Activated naive CD8-positive, alpha-beta T cell treated with anti-CD3 and anti-CD28 coated beads, Interleukin-2, amount 50 U/mL, for 24 hours (primary cell): ENCODE measurements around the gene CFAP298.

Experiments
- ATAC-seq: fragments of 150-1000 bp; cut with Tn5 transposase; one replicate; pipeline ENCODE4 v1.10.0; 2021
- DNase-seq: peaks from one replicate; pipeline ENCODE4 v3.0.0; 2021
- H3K27ac Mint-ChIP-seq: one replicate; pipeline ENCODE4 v1.8.0; 2021; ENCODE audit warnings: mild to moderate bottlenecking, mixed read lengths
- H3K27me3 Mint-ChIP-seq: one replicate; pipeline ENCODE4 v1.8.0; 2021; ENCODE audit warnings: mixed read lengths
- H3K36me3 Mint-ChIP-seq: one replicate; pipeline ENCODE4 v1.8.0; 2021; ENCODE audit warnings: low read depth, mixed read lengths
- H3K4me1 Mint-ChIP-seq: one replicate; pipeline ENCODE4 v1.8.0; 2021; ENCODE audit warnings: mixed read lengths
- H3K4me3 Mint-ChIP-seq: one replicate; pipeline ENCODE4 v1.8.0; 2021; ENCODE audit warnings: mild to moderate bottlenecking, moderate library complexity, mixed read lengths
- H3K9me3 Mint-ChIP-seq: one replicate; pipeline ENCODE4 v1.8.0; 2021; ENCODE audit warnings: mixed read lengths

Gene CFAP298

DNA sequence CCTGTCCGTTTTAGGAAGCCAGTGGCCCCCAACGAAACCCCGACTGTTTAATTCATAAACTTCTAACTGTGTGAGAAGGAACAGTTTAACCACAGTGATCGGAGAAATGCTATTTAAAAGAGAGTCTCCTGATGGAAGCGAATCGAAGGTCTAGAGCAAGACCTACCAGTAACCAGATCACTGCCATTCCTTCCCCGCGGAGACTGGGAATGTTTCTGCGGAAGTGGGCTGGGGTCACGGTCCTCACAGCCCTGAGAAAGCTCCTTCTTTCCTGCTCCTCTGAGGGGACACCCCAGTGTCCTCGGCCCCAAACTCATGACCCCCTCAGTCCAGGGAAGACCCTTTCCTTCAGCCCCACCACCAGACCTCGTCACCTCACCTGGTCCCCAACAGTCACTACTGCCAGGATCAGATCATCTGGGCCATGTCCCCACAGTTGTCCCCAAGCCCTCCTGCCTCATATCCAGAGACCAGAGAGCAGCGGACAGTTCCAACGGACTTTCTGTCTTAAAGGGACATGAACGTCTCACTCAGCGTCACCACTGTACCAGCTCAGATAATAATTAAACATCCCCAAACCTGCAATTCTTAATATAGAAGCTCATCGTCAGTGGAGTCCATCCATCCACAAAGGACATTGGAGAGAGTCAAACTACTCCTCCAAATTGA is 27.0 kb downstream of the CFAP298 start, which contains the start of gene TCP10L:
Gene TCP10L (minus strand): TSS at position 482 of the 669 bp plus-strand sequence. CDS start 1,219 bp downstream, outside the sequence.
- Mint-ChIP-seq H3K27me3 (no peaks in the 10 kb centered on the region), H3K27ac (no peak within 1 kb of the TSS), H3K4me1 (no peaks in the 10 kb centered on the region), H3K9me3 (no peaks in the 10 kb centered on the region), H3K4me3 (no peak within 1 kb of the TSS), H3K36me3 (no peaks in the 10 kb centered on the region)
- ATAC-seq (no peak), DNase-seq (no peak)

DNA sequence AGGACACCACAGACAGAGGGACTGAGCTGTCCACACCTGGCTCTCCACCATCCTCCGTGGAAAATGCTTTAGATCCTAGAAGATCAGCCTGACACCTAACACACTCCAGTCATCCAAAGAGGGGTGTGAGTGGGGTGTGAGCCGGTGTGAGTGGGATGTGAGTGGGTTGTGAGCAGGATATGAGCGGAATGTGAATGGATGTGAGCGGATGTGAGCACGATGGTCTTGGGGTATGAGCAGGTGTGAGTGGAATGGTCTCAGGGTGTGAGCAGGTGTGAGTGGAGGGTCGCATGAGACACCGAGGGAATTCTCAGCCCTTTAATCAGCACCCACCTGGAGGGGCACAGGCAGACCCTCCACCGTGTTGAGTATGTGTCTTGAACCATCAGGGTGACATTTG is 27.7 kb downstream of the CFAP298 start:
- Mint-ChIP-seq H3K4me3 (no peak overlapping the region), H3K9me3 (no peaks in the 10 kb centered on the region), H3K4me1 (no peaks in the 10 kb centered on the region), H3K27me3 (no peaks in the 10 kb centered on the region), H3K27ac (no peak overlapping the region), H3K36me3 (no peaks in the 10 kb centered on the region)
- ATAC-seq (no peak), DNase-seq (no peak)

DNA sequence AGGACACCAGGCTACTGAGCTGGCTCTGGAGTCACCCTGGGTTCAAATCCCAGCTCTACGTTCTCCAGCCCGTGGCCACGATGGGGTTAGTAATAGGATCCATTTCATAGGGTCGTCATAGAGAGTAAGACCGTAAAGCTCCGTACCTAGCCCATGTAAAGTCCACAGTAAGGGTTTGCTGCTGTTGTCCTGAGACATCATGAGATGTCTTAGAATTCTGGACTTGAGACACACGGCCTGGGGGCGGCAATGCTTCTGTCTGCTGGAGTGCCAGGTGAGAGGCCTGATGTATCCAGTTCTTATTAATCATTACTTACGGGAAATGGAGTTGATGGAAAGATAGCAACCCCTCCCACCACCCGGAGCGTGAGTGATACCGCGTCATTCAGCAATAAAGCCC is 30.4 kb downstream of the CFAP298 start:
- H3K27me3 Mint-ChIP-seq, result no peaks in the 10 kb centered on the region
- H3K4me3 Mint-ChIP-seq, result no peak overlapping the region
- ATAC-seq (no peak), DNase-seq (no peak)
- no peak overlapping the region for H3K27ac Mint-ChIP-seq
- H3K36me3 Mint-ChIP-seq, result no peaks in the 10 kb centered on the region
- no peaks in the 10 kb centered on the region for H3K4me1 Mint-ChIP-seq
- H3K9me3 Mint-ChIP-seq, result no peaks in the 10 kb centered on the region

DNA sequence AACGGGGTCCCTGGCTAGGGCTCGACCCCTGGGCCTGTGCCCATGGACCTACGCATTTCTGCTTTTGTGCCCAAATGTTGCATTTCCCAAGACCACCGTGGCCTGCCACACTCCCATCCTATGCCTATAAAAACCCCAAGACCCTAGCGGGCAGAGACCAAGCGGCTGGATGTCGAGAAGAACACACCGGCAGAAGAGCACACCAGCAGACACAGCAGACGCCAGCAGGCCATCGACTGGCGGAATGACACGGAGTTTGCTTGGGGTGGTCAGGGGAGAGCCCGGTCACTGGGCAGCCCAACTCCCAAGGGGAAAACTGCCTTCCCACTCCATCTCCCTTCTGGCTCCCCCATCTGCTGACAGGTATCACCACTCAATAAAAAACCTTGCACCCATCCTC is 31.2 kb downstream of the CFAP298 start:
- Mint-ChIP-seq H3K27ac (no peak overlapping the region), H3K36me3 (no peaks in the 10 kb centered on the region), H3K9me3 (no peaks in the 10 kb centered on the region), H3K27me3 (no peaks in the 10 kb centered on the region), H3K4me3 (no peak overlapping the region), H3K4me1 (no peaks in the 10 kb centered on the region)
- no peak for DNase-seq
- no peak for ATAC-seq

DNA sequence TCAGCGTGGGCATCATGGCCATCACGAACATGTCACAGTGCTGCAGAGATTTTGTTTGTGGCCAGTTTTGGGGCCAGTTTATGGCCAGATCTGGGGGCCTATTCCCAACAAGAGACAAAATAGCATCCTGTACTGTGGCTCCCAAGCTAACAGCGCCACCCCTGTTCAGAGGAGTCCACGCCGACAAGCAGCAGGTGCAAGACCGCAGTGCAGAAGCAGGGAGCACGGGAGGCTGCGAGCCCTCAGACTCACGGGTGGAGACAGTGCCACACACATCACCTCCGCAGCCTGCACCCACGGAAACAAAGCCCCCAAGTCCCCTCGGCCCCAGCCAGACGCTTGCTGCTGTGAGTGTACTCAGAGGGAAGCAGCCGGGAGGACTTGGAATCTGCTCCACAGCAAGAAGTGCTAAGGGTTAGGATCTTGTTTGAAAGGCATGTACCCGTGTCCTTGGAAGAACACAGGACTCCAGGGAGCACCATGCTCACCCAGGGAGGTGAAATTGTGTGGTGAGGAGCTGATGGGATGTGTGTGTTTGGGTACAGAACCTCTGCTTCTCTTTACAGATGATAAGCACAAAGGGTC is 34.0 kb downstream of the CFAP298 start:
- DNase-seq (peak; percentile 20), ATAC-seq (peak; percentile 64)
- no peak overlapping the region for H3K27ac Mint-ChIP-seq
- H3K27me3 Mint-ChIP-seq, result no peaks in the 10 kb centered on the region
- H3K4me3 Mint-ChIP-seq, result no peak overlapping the region
- H3K4me1 Mint-ChIP-seq, result no peaks in the 10 kb centered on the region
- H3K36me3 Mint-ChIP-seq, result no peaks in the 10 kb centered on the region
- H3K9me3 Mint-ChIP-seq, result no peaks in the 10 kb centered on the region

DNA sequence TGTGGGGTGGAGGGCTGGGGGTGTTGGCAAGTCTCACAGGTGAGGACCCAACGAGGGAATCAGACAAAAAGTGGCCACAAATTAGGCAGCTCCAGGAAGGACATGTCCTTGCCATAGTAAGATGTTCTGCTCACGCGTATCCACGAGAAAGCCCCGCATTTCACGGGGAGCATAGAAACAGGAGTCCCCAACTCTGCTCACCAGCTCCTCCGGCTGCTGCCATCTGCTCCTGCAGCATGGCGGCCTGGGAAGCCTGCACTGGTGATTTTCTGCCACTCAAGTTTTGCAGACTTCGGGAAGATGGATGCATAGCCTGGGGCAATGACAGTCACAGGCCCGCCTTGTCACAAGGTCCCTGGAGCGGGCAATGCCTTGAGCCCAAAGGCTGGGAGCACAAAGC is 36.2 kb downstream of the CFAP298 start:
- no peak overlapping the region for H3K4me3 Mint-ChIP-seq
- H3K4me1 Mint-ChIP-seq, result no peaks in the 10 kb centered on the region
- DNase-seq (no peak), ATAC-seq (no peak)
- H3K27ac Mint-ChIP-seq, result no peak overlapping the region
- no peaks in the 10 kb centered on the region for H3K9me3 Mint-ChIP-seq
- H3K27me3 Mint-ChIP-seq, result no peaks in the 10 kb centered on the region
- H3K36me3 Mint-ChIP-seq, result no peaks in the 10 kb centered on the region

DNA sequence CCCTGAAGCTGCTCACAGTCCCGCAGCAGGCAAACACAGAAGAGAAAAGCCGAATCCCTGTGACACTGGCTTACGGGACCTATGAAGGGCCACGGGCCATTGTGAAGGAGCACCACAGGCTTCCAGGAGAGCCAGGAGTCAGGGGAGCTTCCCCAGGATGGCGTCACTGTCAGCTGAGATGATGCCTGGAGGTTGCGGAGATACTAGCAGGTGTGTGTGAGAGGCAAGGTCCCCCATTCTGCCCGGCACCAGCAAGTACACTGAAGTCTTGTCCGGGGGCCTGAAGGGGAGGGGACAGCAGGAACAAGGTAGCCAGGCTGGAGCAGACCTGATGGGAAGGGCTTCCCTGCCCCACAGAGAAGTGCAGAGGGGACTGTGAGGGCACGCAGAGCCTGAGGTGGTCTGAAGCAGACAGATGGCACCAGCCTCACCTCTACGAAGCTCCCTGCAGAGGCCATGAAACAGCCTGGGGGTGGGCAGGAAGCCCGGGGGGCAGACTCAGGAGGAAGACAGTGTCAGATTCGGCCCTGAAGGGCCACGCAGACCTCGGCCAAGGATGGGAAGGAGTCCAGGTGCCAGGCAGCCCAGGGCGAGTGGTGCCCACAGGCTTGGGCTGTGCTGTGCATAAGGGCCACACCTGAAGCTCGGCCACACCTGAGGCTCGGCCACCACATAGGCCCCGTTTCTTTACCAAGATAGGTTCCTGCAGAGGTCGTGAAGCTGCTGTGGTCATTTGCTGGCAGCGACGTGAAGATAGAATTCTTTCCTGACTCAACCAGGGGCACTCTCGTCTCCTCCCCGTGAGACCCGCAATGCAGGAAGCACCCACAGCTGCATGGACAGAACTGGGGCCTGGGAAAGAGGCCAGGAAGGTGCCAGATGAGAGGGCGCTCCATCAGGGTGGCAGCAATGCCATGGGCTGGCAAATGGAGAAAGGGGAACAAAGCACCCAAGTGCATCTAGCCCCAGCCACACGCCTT is 36.9 kb downstream of the CFAP298 start:
- no peaks in the 10 kb centered on the region for H3K36me3 Mint-ChIP-seq
- H3K9me3 Mint-ChIP-seq, result no peaks in the 10 kb centered on the region
- peak; percentile 9 for ATAC-seq

DNA sequence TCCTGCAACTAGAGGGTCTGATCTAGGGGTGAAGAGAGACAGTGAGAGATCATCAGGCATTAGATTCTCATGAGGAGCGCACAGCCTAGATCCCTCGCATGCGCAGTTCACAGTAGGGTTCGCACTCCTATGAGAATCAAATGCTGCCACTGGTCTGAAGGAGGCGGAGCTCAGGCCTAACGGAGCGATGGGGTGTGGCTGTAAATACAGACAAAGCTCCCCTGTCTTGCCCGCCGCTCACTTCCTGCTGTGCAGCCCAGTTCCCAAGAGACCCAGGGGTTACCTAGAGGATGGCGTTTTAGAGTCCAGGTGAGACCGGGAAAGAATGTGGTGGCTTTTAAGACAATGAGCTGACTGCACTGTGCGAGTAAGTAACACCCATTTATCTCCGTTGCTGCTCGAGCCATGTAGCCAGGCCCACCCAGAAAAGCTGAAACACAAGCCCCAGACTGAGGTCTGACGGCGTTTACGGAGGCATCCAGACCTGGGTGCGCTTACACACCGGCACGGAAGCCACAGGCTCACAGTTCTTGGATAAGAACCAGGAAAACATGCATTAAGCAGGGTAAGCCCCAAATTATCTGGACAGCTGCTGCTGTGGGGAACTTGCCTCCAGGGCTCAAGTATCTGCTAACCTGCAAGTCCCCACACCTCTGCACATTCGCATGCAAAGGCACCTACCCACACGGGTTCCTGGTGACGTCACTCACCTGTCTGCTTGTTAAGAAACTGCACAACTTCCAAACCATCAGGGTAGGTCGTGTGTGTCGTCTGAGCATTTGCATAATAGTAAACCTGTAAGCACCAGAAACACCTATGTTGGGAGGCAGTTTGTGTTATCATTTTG is 39.4 kb downstream of the CFAP298 start:
- no peaks in the 10 kb centered on the region for H3K36me3 Mint-ChIP-seq
- DNase-seq, result no peak
- H3K4me1 Mint-ChIP-seq, result peaks cover 21% of the 10 kb centered on the region
- H3K27me3 Mint-ChIP-seq, result no peaks in the 10 kb centered on the region
- no peak for ATAC-seq
- H3K27ac Mint-ChIP-seq, result no peak overlapping the region
- no peak overlapping the region for H3K4me3 Mint-ChIP-seq
- no peaks in the 10 kb centered on the region for H3K9me3 Mint-ChIP-seq

More for the DNA sequence above, 36.9 kb downstream of the CFAP298 start:
- H3K27me3 Mint-ChIP-seq, result no peaks in the 10 kb centered on the region
- no peak for DNase-seq
- H3K27ac Mint-ChIP-seq, result no peak overlapping the region
- peaks cover 5% of the 10 kb centered on the region for H3K4me1 Mint-ChIP-seq
- H3K4me3 Mint-ChIP-seq, result no peak overlapping the region

DNA sequence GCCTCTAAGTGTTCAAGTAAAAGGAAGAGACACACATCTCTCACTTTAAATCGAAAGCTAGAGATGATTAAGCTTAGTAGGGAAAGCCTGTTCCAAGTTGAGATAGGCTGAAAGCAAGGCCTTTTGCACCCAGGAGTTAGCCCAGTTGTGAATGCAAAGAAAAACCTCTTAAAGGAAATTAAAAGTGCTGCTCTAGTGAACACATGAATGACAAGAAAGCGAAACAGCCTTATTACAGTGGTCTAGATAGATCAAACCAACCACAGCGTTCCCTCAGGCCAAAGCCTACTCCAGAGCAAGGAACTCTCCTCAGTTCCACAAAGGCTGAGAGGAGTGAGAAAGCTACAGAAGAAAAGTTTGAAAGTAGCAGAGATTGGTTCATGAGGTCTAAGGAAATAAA is 41.7 kb downstream of the CFAP298 start:
- ATAC-seq (no peak), DNase-seq (no peak)
- Mint-ChIP-seq H3K4me1 (peaks cover 21% of the 10 kb centered on the region), H3K4me3 (peak overlapping the region; percentile 21), H3K36me3 (no peaks in the 10 kb centered on the region), H3K27me3 (no peaks in the 10 kb centered on the region), H3K9me3 (peaks cover under 1% of the 10 kb centered on the region), H3K27ac (no peak overlapping the region)

DNA sequence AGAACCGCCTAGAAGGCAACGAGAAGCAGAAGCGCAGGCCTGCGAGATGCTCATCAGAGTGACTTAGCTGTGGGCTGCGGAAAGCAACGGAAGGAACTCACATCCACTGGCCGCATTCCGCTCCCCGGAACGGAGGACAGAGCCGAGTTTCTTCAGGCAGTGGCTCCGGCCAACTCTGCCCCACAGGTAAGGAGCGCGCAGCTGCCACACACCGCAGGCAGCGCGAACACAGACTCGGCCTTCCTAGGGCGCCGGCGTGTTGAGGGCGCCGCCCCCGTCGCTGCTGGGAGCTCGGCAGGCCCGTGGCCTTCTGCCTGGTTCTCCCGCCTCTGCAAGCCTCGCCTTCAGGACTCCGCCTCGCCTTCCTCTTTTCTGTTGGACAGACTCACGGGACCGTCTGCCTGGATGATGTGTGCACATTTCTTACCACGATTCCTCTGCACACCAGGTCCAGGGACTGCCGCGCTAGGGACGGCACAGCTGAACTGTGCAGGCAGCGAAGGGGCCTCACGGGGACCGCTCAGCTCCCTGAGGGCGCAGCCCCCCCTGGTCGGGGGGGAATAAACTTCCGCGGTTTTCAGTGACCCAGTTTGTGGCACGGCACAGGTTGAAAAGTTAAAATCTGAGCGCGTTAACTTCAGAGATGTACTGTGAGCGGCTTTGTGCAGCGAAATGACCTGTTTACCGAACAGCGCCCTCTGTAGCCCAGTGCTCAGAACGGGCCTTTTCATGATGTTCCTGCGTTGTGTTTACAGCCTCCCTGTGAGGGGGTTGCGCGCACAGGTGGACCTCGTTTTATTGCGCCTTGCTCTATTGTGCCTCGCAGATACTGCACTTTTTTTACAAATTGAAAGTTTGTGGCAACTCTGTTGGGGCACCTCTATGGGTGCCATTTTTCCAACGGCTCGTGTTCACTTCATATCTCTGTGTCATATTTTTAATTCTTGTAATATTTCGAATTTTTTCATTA is 42.6 kb downstream of the CFAP298 start:
- Mint-ChIP-seq H3K27ac (peak overlapping the region; percentile 81), H3K9me3 (peaks cover 10% of the 10 kb centered on the region), H3K27me3 (no peaks in the 10 kb centered on the region), H3K4me1 (peaks cover 21% of the 10 kb centered on the region), H3K36me3 (peaks cover 5% of the 10 kb centered on the region), H3K4me3 (peak overlapping the region; percentile 85)
- DNase-seq (peak; percentile 83), ATAC-seq (peak; percentile 93)

DNA sequence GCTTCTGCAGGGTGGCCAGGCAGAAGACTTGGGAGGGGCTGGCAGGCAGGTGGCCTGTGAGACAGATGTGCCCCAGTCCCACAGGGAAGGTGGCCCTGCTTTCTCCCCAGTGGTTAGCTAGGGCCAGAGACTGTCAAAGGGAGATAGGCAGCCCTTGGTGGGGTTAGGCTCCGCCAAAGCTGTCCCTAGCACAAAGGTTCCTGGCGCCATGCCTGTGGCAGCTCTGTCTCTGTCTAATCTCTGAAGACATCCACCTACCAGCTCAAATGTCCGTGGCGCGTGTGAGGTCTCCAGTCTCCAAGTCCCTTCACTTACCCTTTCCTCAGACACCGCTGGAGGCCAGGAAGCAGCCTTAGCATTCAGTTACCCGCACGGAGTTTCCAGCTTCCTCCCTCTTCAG is 44.6 kb downstream of the CFAP298 start:
- Mint-ChIP-seq H3K27me3 (no peaks in the 10 kb centered on the region), H3K4me1 (peaks cover 21% of the 10 kb centered on the region), H3K4me3 (no peak overlapping the region), H3K27ac (no peak overlapping the region), H3K36me3 (peaks cover 5% of the 10 kb centered on the region), H3K9me3 (peaks cover 12% of the 10 kb centered on the region)
- ATAC-seq (no peak), DNase-seq (no peak)

DNA sequence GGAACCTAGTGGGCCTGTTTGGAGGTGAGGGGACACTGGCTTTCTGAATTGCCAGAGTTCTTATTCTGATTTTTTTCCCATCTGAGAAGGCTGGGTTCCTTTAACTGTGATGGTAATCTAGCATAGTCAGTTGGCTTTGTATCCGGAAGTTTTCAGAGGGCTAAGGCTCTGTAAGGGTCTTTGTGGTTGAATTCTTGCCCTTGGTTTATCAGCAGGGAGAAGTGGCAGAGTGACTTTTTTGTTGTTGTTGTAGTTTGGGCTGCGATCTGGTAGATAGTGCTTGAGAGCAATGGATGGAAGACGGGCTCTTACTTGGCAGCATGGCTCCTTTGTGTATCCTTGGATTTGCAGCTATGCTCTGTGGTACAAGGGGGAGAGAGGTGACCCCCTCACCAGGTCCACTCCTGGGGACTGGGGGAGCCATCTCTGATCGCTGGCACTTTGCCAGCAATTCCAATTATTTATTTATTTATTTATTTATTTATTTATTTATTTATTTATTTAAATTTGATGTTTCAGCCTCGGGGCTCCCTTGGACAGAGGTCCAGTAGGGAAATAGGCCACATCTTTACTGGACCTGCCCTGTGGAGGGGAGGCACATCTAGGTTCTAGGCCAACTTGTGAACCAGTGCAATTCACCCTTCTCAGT is 45.3 kb downstream of the CFAP298 start:
- Mint-ChIP-seq H3K36me3 (peaks cover 5% of the 10 kb centered on the region), H3K4me1 (peaks cover 26% of the 10 kb centered on the region), H3K9me3 (peaks cover 12% of the 10 kb centered on the region), H3K27ac (no peak overlapping the region), H3K4me3 (no peak overlapping the region), H3K27me3 (no peaks in the 10 kb centered on the region)
- DNase-seq (no peak), ATAC-seq (no peak)
